Liver (tissue), 3 donors: Measurements from ENCODE around the gene NEBL.

Experiments
- EGR1 ChIP-seq, 2 donors: IDR thresholded peaks; 2 replicates each; pipeline ENCODE4 v1.6.1; 2016 to 2018; ENCODE audit warnings: antibody characterized with exemption in 2 of 2, low read depth in 2 of 2
- FOXA2 ChIP-seq: IDR thresholded peaks from 2 replicates; pipeline ENCODE4 v1.6.1; 2016; ENCODE audit warnings: antibody characterized with exemption
- HNF4A ChIP-seq, 2 donors: conservative IDR thresholded peaks; 2 replicates each; pipeline ENCODE4 v1.6.1; 2016; ENCODE audit warnings: antibody characterized with exemption in 2 of 2, mild to moderate bottlenecking in 2 of 2
- JUND ChIP-seq, 2 donors: IDR thresholded peaks; 2 replicates each; pipeline ENCODE4 v1.6.1; 2016; ENCODE audit warnings: antibody characterized with exemption in 2 of 2
- RAD21 ChIP-seq, 2 donors: IDR thresholded peaks; 2 replicates each; pipeline ENCODE4 v1.6.1; 2016; ENCODE audit warnings: antibody characterized with exemption in 2 of 2, mild to moderate bottlenecking in 2 of 2
- RXRA ChIP-seq, 2 donors: IDR thresholded peaks; 2 replicates each; pipeline ENCODE4 v1.6.1; 2017 to 2018; ENCODE audit warnings: antibody characterized with exemption in 2 of 2, mild to moderate bottlenecking in 1 of 2
- SP1 ChIP-seq: IDR thresholded peaks from 2 replicates; pipeline ENCODE4 v1.6.1; 2018; ENCODE audit warnings: antibody characterized with exemption, mild to moderate bottlenecking
- TAF1 ChIP-seq: conservative IDR thresholded peaks from 2 replicates; pipeline ENCODE4 v1.6.1; 2016; ENCODE audit warnings: antibody characterized with exemption, mild to moderate bottlenecking
- YY1 ChIP-seq: IDR thresholded peaks from 2 replicates; pipeline ENCODE4 v1.6.1; 2016; ENCODE audit warnings: antibody characterized with exemption, mild to moderate bottlenecking
- TF ChIP-seq, protein P1 (sequence below): fragments of 150-350 bp; IDR thresholded peaks from 2 replicates; pipeline ENCODE4 v1.5.1; 2017; ENCODE audit warnings: improper control_type of control experiment, low read depth, low read length; ENCODE audit not compliant: missing input control
- TF ChIP-seq, protein P2 (sequence below): IDR thresholded peaks from 2 replicates; pipeline ENCODE4 v1.6.1; 2016; ENCODE audit warnings: antibody characterized with exemption
- TF ChIP-seq, protein P3 (sequence below): IDR thresholded peaks from 2 replicates; pipeline ENCODE4 v1.6.1; 2016; ENCODE audit warnings: antibody characterized with exemption
- TF ChIP-seq, protein P4 (sequence below): IDR thresholded peaks from 2 replicates; pipeline ENCODE4 v1.6.1; 2016; ENCODE audit warnings: antibody characterized with exemption, mild to moderate bottlenecking
- donor health status: healthy.
- donor health status: healthy.

DNA sequence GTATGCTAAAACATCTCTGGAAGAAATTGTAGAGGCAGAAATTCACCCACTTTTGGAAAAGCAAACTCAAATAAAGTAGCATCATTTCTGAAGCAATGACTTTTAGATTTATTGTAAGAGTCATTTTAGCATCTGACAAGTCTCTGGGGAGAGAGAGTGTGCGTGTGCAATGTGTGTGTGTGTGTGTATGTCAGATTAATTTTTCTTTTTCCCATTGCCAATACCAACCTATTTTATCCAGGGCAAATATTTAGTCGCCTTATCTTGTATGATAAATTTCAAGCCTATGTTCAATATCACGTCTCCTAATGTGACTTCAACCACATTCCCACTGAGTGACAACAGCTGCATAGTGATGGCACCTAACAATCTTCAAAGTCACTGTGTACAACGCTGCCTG is 101.7 kb downstream of the NEBL start:
- TF ChIP-seq YY1 (no peak), EGR1 (IDR thresholded peaks at IDR 0.05; ENCODE audit: low read depth in 2 of 2) (no peak), SP1 (no peak), RXRA (IDR thresholded peaks at IDR 0.05) (no peak), RAD21 (IDR thresholded peaks at IDR 0.05) (no peak), HNF4A (conservative IDR thresholded peaks at IDR 0.05) (no peak), TAF1 (no peak), FOXA2 (no peak), JUND (IDR thresholded peaks at IDR 0.05) (no peak)
- TF ChIP-seq, protein P1, sequence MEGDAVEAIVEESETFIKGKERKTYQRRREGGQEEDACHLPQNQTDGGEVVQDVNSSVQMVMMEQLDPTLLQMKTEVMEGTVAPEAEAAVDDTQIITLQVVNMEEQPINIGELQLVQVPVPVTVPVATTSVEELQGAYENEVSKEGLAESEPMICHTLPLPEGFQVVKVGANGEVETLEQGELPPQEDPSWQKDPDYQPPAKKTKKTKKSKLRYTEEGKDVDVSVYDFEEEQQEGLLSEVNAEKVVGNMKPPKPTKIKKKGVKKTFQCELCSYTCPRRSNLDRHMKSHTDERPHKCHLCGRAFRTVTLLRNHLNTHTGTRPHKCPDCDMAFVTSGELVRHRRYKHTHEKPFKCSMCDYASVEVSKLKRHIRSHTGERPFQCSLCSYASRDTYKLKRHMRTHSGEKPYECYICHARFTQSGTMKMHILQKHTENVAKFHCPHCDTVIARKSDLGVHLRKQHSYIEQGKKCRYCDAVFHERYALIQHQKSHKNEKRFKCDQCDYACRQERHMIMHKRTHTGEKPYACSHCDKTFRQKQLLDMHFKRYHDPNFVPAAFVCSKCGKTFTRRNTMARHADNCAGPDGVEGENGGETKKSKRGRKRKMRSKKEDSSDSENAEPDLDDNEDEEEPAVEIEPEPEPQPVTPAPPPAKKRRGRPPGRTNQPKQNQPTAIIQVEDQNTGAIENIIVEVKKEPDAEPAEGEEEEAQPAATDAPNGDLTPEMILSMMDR, result no peak
- TF ChIP-seq, protein P2, sequence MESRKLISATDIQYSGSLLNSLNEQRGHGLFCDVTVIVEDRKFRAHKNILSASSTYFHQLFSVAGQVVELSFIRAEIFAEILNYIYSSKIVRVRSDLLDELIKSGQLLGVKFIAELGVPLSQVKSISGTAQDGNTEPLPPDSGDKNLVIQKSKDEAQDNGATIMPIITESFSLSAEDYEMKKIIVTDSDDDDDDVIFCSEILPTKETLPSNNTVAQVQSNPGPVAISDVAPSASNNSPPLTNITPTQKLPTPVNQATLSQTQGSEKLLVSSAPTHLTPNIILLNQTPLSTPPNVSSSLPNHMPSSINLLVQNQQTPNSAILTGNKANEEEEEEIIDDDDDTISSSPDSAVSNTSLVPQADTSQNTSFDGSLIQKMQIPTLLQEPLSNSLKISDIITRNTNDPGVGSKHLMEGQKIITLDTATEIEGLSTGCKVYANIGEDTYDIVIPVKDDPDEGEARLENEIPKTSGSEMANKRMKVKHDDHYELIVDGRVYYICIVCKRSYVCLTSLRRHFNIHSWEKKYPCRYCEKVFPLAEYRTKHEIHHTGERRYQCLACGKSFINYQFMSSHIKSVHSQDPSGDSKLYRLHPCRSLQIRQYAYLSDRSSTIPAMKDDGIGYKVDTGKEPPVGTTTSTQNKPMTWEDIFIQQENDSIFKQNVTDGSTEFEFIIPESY, result no peak
- TF ChIP-seq, protein P3, sequence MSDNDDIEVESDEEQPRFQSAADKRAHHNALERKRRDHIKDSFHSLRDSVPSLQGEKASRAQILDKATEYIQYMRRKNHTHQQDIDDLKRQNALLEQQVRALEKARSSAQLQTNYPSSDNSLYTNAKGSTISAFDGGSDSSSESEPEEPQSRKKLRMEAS, result no peak
- TF ChIP-seq, protein P4, sequence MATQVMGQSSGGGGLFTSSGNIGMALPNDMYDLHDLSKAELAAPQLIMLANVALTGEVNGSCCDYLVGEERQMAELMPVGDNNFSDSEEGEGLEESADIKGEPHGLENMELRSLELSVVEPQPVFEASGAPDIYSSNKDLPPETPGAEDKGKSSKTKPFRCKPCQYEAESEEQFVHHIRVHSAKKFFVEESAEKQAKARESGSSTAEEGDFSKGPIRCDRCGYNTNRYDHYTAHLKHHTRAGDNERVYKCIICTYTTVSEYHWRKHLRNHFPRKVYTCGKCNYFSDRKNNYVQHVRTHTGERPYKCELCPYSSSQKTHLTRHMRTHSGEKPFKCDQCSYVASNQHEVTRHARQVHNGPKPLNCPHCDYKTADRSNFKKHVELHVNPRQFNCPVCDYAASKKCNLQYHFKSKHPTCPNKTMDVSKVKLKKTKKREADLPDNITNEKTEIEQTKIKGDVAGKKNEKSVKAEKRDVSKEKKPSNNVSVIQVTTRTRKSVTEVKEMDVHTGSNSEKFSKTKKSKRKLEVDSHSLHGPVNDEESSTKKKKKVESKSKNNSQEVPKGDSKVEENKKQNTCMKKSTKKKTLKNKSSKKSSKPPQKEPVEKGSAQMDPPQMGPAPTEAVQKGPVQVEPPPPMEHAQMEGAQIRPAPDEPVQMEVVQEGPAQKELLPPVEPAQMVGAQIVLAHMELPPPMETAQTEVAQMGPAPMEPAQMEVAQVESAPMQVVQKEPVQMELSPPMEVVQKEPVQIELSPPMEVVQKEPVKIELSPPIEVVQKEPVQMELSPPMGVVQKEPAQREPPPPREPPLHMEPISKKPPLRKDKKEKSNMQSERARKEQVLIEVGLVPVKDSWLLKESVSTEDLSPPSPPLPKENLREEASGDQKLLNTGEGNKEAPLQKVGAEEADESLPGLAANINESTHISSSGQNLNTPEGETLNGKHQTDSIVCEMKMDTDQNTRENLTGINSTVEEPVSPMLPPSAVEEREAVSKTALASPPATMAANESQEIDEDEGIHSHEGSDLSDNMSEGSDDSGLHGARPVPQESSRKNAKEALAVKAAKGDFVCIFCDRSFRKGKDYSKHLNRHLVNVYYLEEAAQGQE, result no peak
